ENCODE measurements around the gene ARMC8. TPM values are rescaled to one million over a fixed set of nuclear protein-coding genes. Genes with fewer than 3 reads are reported as not detected.

The ARMC8 gene
- total RNA-seq, 1 experiment from 2014 or later: 63.6 TPM

DNA sequence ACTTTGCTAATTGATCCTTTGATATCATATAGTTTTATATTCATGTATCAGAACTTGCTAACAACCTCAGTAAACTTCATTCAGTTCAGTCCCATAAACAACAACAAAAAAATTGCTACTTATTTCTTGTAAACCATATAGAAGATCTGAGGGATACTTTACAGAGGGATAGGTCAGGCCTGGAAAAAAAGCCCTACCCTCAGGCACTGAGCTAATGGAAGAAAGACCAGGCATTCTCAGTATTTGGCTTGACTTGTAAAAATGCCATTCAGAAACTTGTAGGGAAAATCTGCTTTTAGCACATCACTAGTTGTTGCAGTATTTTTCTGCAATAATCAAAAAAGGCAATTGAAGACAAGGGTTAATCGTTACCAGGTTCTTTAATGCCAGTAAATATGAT is 33.1 kb downstream of the ARMC8 start:
- Histone ChIP-seq H3K23me2 (ENCODE audit: insufficient read length, low read depth, low read length, poor library complexity, severe bottlenecking) (no peaks in the 10 kb centered on the region), H4K8ac (replicated peaks; ENCODE audit: insufficient read length, low read depth, low read length) (no peak overlapping the region), H2AK5ac (ENCODE audit: insufficient read length, low read length) (no peak overlapping the region), H3K79me2 (ENCODE audit: insufficient read depth, low read length) (no peaks in the 10 kb centered on the region; the same call in 1 of the 2 replicates), H2BK20ac (ENCODE audit: low read depth, low read length, poor library complexity, severe bottlenecking) (no peak overlapping the region), H3K23ac (ENCODE audit: insufficient read length, low read depth, low read length) (no peak overlapping the region), H3K4ac (ENCODE audit: low read depth, low read length) (no peak overlapping the region), H3K4me2 (ENCODE audit: insufficient read depth, insufficient read length, low read length) (no peak overlapping the region), H3K56ac (ENCODE audit: insufficient read length, low read depth, low read length) (no peak overlapping the region), H3K14ac (ENCODE audit: insufficient read depth, low read length) (no peak overlapping the region), H3K27me3 (ENCODE audit: insufficient read depth, low read length) (no peaks in the 10 kb centered on the region), H3K4me1 (ENCODE audit: insufficient read depth, low read length) (no peaks in the 10 kb centered on the region), H4K20me1 (ENCODE audit: control insufficient read depth, insufficient read depth, insufficient read length) (no peaks in the 10 kb centered on the region), H2AFZ (ENCODE audit: low read length) (no peak overlapping the region), H3K18ac (ENCODE audit: insufficient read length, low read depth, low read length) (no peak overlapping the region), H2BK5ac (ENCODE audit: insufficient read length, low read length) (no peak overlapping the region), H2BK12ac (ENCODE audit: insufficient read length, low read depth, low read length) (no peak overlapping the region), H3T11ph (ENCODE audit: low read length) (no peak overlapping the region), H3K9me3 (ENCODE audit: control insufficient read depth, low read depth, low read length) (no peaks in the 10 kb centered on the region), H4K91ac (ENCODE audit: insufficient read length, low read depth, low read length) (no peak overlapping the region), H2BK15ac (ENCODE audit: low read depth, low read length) (no peak overlapping the region), H2BK120ac (ENCODE audit: low read depth, low read length, poor library complexity, severe bottlenecking) (no peak overlapping the region), H3K79me1 (ENCODE audit: insufficient read depth, low read depth, low read length, poor library complexity, severe bottlenecking) (no peaks in the 10 kb centered on the region), H4K5ac (ENCODE audit: insufficient read length, low read depth, low read length) (no peak overlapping the region), H3K27ac (ENCODE audit: insufficient read length, low read depth, low read length) (no peak overlapping the region), H3K9ac (ENCODE audit: extremely low read depth, insufficient read length, low read length) (no peak overlapping the region)
- peaks cover 12 to 28% (median 27%) of the 10 kb centered on the region in 3 experiments; a peak in 6 of 7 replicates for H3K36me3 Mint-ChIP-seq (ENCODE audit: insufficient read depth in 1 of 3, low read depth in 3 of 3)
- H3K27ac Mint-ChIP-seq: no peak overlapping the region
- TF ChIP-seq, protein P1, sequence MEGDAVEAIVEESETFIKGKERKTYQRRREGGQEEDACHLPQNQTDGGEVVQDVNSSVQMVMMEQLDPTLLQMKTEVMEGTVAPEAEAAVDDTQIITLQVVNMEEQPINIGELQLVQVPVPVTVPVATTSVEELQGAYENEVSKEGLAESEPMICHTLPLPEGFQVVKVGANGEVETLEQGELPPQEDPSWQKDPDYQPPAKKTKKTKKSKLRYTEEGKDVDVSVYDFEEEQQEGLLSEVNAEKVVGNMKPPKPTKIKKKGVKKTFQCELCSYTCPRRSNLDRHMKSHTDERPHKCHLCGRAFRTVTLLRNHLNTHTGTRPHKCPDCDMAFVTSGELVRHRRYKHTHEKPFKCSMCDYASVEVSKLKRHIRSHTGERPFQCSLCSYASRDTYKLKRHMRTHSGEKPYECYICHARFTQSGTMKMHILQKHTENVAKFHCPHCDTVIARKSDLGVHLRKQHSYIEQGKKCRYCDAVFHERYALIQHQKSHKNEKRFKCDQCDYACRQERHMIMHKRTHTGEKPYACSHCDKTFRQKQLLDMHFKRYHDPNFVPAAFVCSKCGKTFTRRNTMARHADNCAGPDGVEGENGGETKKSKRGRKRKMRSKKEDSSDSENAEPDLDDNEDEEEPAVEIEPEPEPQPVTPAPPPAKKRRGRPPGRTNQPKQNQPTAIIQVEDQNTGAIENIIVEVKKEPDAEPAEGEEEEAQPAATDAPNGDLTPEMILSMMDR (conservative IDR thresholded peaks at IDR 0.05): no peak
- H3K27me3 Mint-ChIP-seq (ENCODE audit: low read depth): no peaks in the 10 kb centered on the region; the same call in 1 of the 2 replicates
- H3K4me1 Mint-ChIP-seq: peaks cover 9 to 20% of the 10 kb centered on the region in 2 experiments
- no peaks in the 10 kb centered on the region for H3K9me3 Mint-ChIP-seq
- WGBS (ENCODE audit: extremely low coverage, insufficient read length, low lambda C conversion rate): no CpG with 5 or more reads among the region's 1 CpG
- DNase-seq: no peak
- no peak overlapping the region for H3K4me3 Mint-ChIP-seq

Data from H9 (cell line).